ENCODE results near the gene C11orf58.

Gene C11orf58

GRCh38 chr11:16774936-16775613 is 36.6 kb downstream of the C11orf58 start:
- H3K4me1 ChIP-seq (ENCODE audit: insufficient read depth, low read length) = peaks cover 21% of the 10 kb centered on the region; the same call in 1 of the 2 replicates
- H3K9ac ChIP-seq (ENCODE audit: low read depth, low read length) = no peak overlapping the region
- H3K9me3 ChIP-seq (ENCODE audit: control insufficient read depth, insufficient read depth, low read length) = no peaks in the 10 kb centered on the region
- H3K36me3 ChIP-seq (ENCODE audit: insufficient read depth, low read length) = no peaks in the 10 kb centered on the region

GRCh38 chr11:16775614-16776283 is 37.3 kb downstream of the C11orf58 start:
- H3K4me1 ChIP-seq (ENCODE audit: insufficient read depth, low read length) = peaks cover 21% of the 10 kb centered on the region; the same call in 1 of the 2 replicates
- no peaks in the 10 kb centered on the region for H3K36me3 ChIP-seq (ENCODE audit: insufficient read depth, low read length)
- H3K9me3 ChIP-seq (ENCODE audit: control insufficient read depth, insufficient read depth, low read length) = no peaks in the 10 kb centered on the region
- H3K9ac ChIP-seq (ENCODE audit: low read depth, low read length) = no peak overlapping the region

- Histone ChIP-seq H3K9ac (ENCODE audit: low read depth, low read length) (no peak overlapping the region), H3K36me3 (ENCODE audit: insufficient read depth, low read length) (no peaks in the 10 kb centered on the region), H3K9me3 (ENCODE audit: control insufficient read depth, insufficient read depth, low read length) (no peaks in the 10 kb centered on the region), H3K4me1 (ENCODE audit: insufficient read depth, low read length) (peaks cover 21% of the 10 kb centered on the region; the same call in 1 of the 2 replicates)
Observed at GRCh38 chr11:16776711-16777612, 38.5 kb downstream of the C11orf58 start.

GRCh38 chr11:16777613-16777975 is 39.1 kb downstream of the C11orf58 start:
- H3K9me3 ChIP-seq (ENCODE audit: control insufficient read depth, insufficient read depth, low read length) = no peaks in the 10 kb centered on the region
- H3K9ac ChIP-seq (ENCODE audit: low read depth, low read length) = no peak overlapping the region
- peaks cover 21% of the 10 kb centered on the region; the same call in 1 of the 2 replicates for H3K4me1 ChIP-seq (ENCODE audit: insufficient read depth, low read length)
- no peaks in the 10 kb centered on the region for H3K36me3 ChIP-seq (ENCODE audit: insufficient read depth, low read length)

GRCh38 chr11:16778286-16778685 is 39.8 kb downstream of the C11orf58 start:
- H3K9me3 ChIP-seq (ENCODE audit: control insufficient read depth, insufficient read depth, low read length) = no peaks in the 10 kb centered on the region
- H3K4me1 ChIP-seq (ENCODE audit: insufficient read depth, low read length) = peaks cover 21% of the 10 kb centered on the region; the same call in 1 of the 2 replicates
- no peaks in the 10 kb centered on the region for H3K36me3 ChIP-seq (ENCODE audit: insufficient read depth, low read length)
- H3K9ac ChIP-seq (ENCODE audit: low read depth, low read length) = no peak overlapping the region

GRCh38 chr11:16778876-16779275 is 40.4 kb downstream of the C11orf58 start:
- H3K4me1 ChIP-seq (ENCODE audit: insufficient read depth, low read length) = peaks cover 21% of the 10 kb centered on the region; the same call in 1 of the 2 replicates
- no peaks in the 10 kb centered on the region for H3K9me3 ChIP-seq (ENCODE audit: control insufficient read depth, insufficient read depth, low read length)
- no peak overlapping the region for H3K9ac ChIP-seq (ENCODE audit: low read depth, low read length)
- no peaks in the 10 kb centered on the region for H3K36me3 ChIP-seq (ENCODE audit: insufficient read depth, low read length)

- H3K9me3 ChIP-seq (ENCODE audit: control insufficient read depth, insufficient read depth, low read length) = no peaks in the 10 kb centered on the region
- H3K9ac ChIP-seq (ENCODE audit: low read depth, low read length) = no peak overlapping the region
- no peaks in the 10 kb centered on the region for H3K36me3 ChIP-seq (ENCODE audit: insufficient read depth, low read length)
- H3K4me1 ChIP-seq (ENCODE audit: insufficient read depth, low read length) = peaks cover 21% of the 10 kb centered on the region; the same call in 1 of the 2 replicates
Observed at GRCh38 chr11:16779436-16779835, 41.0 kb downstream of the C11orf58 start.

- Histone ChIP-seq H3K9ac (ENCODE audit: low read depth, low read length) (no peak overlapping the region), H3K36me3 (ENCODE audit: insufficient read depth, low read length) (no peaks in the 10 kb centered on the region), H3K4me1 (ENCODE audit: insufficient read depth, low read length) (peaks cover 21% of the 10 kb centered on the region; the same call in 1 of the 2 replicates), H3K9me3 (ENCODE audit: control insufficient read depth, insufficient read depth, low read length) (no peaks in the 10 kb centered on the region)
Observed at GRCh38 chr11:16780146-16780545, 41.7 kb downstream of the C11orf58 start.

- H3K4me1 ChIP-seq (ENCODE audit: insufficient read depth, low read length) = peaks cover 18% of the 10 kb centered on the region; the same call in 1 of the 2 replicates
- H3K9me3 ChIP-seq (ENCODE audit: control insufficient read depth, insufficient read depth, low read length) = no peaks in the 10 kb centered on the region
- no peak overlapping the region for H3K9ac ChIP-seq (ENCODE audit: low read depth, low read length)
- H3K36me3 ChIP-seq (ENCODE audit: insufficient read depth, low read length) = no peaks in the 10 kb centered on the region
Observed at GRCh38 chr11:16780698-16781550, 42.5 kb downstream of the C11orf58 start.

- Histone ChIP-seq H3K36me3 (ENCODE audit: insufficient read depth, low read length) (no peaks in the 10 kb centered on the region), H3K9ac (ENCODE audit: low read depth, low read length) (no peak overlapping the region), H3K4me1 (ENCODE audit: insufficient read depth, low read length) (peaks cover 18% of the 10 kb centered on the region; the same call in 1 of the 2 replicates), H3K9me3 (ENCODE audit: control insufficient read depth, insufficient read depth, low read length) (no peaks in the 10 kb centered on the region)
Observed at GRCh38 chr11:16781936-16782919, 43.8 kb downstream of the C11orf58 start.

GRCh38 chr11:16783321-16783801 is 44.9 kb downstream of the C11orf58 start:
- H3K4me1 ChIP-seq (ENCODE audit: insufficient read depth, low read length) = peaks cover 19% of the 10 kb centered on the region; the same call in 1 of the 2 replicates
- no peaks in the 10 kb centered on the region for H3K36me3 ChIP-seq (ENCODE audit: insufficient read depth, low read length)
- no peak overlapping the region for H3K9ac ChIP-seq (ENCODE audit: low read depth, low read length)
- no peaks in the 10 kb centered on the region for H3K9me3 ChIP-seq (ENCODE audit: control insufficient read depth, insufficient read depth, low read length)

- Histone ChIP-seq H3K4me1 (ENCODE audit: insufficient read depth, low read length) (peaks cover 11% of the 10 kb centered on the region; the same call in 1 of the 2 replicates), H3K9ac (ENCODE audit: low read depth, low read length) (no peak overlapping the region), H3K9me3 (ENCODE audit: control insufficient read depth, insufficient read depth, low read length) (no peaks in the 10 kb centered on the region), H3K36me3 (ENCODE audit: insufficient read depth, low read length) (no peaks in the 10 kb centered on the region)
Observed at GRCh38 chr11:16784097-16784496, 45.6 kb downstream of the C11orf58 start.
